GM21528 (cell line): ENCODE data around the gene TXNRD1.

ENCODE experiments used
- ATAC-seq: cut with Tn5 transposase; IDR thresholded peaks from one replicate; pipeline ENCODE4 v1.9.1; 2021; ENCODE audit warnings: mild to moderate bottlenecking, moderate library complexity; ENCODE audit not compliant: unreplicated experiment, low FRiP score

TXNRD1 gene

DNA sequence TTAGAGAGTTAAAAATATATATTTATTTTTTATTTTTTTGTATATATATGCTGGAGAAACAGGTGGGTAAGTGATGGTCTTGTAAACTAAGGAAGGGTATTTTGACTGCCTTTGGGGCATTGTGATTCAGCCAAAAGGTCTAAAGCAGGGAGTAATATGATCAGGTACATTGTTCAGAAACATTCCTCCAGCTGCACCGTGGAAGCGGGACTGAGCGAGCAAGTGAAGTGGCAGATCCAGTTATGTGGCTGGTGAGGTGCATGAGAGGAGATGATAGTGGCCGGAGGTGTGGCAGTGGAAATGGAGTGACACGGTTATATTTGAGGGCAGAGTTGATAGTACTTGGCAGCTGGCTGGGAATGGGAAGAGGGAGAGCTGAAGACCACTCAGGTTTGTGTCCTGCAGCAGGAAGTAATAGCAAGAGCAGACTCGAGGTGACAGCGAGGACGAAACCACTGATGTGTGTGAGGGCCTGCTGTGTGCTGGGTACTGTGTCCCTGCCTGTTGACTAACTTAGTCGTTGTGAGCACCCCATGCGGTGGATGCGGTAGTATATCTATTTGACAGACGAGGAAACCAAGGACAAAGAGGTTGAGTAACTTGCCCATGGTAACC, 127.2 kb downstream of the TXNRD1 start:
- no peak for ATAC-seq

DNA sequence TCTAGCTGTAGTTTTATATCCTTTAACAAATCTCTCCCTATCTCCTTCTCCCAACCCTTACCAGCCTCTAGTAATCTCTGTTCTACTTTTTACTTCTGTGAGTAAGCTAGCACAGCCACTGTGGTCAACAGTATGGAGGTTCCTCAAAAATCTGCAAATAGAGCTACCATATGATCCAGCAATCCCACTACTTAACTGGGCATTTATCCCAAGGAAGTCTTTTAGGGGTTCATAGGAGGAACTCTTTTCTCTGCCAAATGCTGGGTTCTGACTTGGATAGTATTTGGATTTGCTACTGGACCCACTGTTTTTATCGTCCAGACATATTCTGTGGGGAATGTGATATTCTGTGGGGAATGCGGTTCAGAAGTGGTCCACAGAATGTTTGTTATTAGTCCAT, 129.1 kb downstream of the TXNRD1 start:
- ATAC-seq: no peak

DNA sequence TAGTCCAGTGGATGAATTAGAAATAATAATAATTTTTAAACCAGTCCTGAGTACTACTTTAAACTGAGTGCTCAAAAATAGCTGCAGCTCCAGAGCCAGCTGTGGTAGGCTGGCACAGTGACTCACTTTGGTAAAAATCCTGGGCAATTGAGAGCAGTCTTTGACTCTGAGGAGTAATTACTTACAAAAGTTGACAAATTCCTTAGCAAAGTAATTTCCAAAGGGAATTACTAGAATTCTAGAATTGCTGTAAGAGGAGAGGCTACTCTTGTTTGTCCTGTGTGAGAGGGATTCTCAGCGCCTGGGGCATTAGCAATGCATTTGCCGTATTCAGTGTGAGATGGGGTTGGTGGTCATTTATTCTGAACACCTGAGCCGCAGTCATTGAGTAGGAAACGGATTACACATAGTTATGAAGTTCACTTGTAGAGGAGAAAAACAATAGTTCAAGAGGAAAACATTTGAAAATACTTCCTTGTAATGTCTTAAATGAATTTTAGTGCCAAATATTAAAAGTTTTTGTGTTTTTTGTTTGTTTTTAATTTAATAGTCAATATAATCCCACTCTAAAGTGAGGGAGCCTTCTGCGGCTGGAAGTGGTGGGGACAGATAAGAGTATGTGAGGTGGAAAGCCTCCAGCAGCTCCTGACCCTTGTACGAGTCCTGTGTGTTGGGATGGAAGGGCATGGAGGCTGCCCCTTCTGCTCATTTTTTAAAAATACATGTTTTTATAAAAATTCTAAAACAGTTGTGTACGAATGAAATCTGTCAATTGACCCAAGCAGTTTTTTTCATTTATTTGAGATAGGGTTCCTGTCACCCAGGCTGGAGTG, 129.9 kb downstream of the TXNRD1 start:
- no peak for ATAC-seq

DNA sequence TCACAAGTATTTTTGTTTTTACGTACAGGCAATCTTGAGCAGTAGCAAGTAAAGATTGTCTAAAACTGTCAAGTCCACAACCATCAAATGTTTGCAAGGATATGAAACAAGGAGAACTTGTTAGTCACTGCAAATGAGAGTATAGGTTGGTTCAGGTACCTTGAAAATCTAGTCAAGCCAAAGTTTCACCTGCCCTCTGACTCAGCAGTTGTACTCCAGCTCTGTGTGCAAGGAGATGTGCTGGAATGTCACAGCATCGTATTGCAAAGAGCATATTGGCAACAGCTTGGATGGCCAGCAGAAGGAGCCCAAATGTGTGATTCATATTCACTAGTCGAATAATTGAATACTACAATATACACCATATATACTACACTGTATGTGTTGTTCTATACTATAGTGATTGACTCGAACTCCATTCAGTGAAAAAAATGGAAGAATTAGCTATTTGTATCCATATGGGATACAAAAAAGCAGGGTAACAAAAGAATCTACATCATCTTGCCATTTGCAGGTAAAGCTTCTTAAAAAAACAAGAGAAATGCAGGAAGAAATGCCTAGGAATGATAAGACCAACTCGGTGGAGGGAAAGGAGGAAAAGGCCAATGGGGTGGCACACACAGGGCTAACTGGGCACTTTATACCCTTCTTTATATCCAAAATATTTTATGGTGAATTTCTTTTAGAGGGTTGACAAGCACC, 131.9 kb downstream of the TXNRD1 start:
- no peak for ATAC-seq

DNA sequence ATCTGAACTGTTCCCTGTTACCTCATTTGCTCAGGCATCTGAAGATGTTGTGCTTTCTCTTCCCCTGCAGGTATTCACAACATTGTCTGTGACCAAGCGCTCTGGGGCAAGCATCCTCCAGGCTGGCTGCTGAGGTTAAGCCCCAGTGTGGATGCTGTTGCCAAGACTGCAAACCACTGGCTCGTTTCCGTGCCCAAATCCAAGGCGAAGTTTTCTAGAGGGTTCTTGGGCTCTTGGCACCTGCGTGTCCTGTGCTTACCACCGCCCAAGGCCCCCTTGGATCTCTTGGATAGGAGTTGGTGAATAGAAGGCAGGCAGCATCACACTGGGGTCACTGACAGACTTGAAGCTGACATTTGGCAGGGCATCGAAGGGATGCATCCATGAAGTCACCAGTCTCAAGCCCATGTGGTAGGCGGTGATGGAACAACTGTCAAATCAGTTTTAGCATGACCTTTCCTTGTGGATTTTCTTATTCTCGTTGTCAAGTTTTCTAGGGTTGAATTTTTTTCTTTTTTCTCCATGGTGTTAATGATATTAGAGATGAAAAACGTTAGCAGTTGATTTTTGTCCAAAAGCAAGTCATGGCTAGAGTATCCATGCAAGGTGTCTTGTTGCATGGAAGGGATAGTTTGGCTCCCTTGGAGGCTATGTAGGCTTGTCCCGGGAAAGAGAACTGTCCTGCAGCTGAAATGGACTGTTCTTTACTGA, 132.9 kb downstream of the TXNRD1 start:
- ATAC-seq: no peak

DNA sequence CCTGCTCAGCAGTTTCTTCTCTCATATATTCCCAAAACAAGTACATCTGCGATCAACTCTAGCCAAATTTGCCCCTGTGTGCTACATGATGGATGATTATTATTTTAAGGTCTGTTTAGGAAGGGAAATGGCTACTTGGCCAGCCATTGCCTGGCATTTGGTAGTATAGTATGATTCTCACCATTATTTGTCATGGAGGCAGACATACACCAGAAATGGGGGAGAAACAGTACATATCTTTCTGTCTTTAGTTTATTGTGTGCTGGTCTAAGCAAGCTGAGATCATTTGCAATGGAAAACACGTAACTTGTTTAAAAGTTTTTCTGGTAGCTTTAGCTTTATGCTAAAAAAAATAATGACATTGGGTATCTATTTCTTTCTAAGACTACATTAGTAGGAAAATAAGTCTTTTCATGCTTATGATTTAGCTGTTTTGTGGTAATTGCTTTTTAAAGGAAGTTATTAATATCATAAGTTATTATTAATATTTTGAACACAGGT, 133.5 kb downstream of the TXNRD1 start:
- no peak for ATAC-seq

DNA sequence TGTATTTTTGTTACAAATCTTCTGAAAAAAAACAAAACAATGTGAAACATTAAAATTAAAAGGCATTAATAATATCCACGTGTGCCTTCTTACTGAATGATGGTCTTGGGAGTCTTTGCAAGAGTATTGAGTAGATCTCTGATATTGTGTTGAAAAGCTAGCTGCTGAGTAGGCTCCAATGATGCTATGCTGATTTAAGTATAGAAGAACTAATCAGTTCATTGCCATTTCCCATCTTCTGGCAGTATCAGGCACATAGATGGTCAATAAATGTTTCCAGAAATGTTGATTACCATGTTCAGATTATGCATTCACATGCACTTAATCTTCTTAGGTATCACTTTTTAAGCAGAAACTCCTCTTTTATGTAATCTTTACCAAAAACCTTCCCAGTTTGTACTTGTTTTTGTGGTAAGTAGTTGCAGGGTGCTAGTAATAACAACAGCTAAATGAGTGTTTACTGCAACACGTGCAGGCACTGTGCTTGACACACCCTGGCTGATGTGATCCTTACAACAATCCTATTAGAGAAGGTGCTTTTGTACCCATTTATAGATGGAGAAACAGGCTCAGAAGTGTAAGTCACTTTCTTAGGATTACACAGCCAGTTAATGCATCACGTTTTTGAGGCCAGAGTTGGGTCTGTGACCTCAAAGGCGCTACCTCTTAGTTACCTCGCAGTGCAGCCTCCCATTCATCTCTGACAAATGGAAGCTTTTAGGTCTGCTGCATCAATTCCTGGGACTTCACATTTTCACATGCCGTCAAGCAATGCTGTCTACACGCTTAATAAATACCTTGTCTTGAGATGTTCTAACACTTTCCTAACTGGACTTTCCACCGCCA, 134.9 kb downstream of the TXNRD1 start:
- no peak for ATAC-seq

DNA sequence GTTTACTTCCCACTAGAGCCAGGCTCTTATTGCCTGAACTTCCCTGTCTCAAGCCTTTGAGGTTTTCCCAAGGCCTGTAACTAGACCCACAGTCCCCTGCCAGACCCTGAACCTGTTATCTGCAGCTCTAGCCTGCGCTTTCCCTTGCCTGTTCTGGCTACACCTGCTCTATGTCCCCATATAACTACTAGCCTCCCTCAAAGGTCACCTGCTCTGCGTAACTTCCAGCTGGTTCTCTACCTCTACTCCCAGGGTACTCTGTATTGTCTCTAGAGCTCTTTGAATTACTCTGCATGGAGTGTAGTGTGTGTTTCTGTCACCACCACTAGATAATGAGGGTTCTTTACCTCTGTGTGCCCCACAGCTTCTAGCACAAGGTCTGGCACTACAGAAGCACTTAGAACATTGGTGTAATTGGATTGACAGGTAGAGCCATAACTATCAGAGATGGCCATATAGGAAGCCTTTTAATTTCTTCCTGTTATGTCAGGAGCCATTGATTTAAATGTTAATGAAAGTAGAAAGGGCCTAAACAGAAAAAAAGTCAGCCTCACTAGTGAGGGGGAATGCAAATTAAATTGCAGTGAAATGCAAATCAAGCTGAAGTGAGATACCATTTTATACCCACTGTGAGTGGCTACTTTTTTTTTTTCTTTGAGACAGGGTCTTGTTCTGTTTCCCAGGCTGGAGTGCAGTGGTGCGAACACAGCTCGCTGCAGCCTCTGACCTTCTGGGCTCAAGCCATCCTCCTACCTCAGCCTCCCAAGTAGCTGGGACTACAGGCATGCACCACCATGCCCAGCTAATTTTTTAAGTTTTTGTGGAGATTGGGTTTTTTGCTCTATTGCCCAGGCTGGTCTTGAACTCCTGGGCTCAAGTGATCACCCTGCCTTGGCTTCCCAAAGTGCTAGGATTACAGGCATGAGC, 135.7 kb downstream of the TXNRD1 start:
- no peak for ATAC-seq

DNA sequence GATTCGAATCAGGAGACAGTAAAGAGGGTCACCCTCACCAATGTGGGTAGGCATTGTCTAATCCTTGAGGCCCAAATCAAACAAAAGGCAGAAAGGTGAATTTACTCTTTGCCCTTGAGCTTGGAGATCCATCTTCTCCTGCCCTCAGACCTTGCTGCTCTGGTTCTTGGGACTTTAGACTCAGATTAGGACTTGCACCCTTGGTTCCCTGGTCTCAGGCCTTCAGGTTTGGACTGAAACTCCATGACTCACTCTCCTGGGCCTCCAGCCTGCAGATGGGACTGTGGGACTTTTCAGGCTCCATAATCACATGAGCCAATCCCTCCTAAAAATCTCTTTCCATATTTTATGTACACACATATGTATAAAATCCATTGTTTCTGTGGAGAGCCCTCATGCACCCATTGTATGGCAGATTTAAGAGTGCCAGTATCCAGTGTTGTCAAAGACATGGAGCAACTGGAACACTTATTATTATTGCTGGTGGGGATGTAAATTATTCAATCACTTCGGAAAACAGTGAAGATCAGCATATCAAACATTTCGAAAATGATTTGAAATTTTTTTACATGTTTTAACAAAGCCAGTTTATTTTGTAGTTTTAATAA, 136.6 kb downstream of the TXNRD1 start:
- ATAC-seq: no peak

DNA sequence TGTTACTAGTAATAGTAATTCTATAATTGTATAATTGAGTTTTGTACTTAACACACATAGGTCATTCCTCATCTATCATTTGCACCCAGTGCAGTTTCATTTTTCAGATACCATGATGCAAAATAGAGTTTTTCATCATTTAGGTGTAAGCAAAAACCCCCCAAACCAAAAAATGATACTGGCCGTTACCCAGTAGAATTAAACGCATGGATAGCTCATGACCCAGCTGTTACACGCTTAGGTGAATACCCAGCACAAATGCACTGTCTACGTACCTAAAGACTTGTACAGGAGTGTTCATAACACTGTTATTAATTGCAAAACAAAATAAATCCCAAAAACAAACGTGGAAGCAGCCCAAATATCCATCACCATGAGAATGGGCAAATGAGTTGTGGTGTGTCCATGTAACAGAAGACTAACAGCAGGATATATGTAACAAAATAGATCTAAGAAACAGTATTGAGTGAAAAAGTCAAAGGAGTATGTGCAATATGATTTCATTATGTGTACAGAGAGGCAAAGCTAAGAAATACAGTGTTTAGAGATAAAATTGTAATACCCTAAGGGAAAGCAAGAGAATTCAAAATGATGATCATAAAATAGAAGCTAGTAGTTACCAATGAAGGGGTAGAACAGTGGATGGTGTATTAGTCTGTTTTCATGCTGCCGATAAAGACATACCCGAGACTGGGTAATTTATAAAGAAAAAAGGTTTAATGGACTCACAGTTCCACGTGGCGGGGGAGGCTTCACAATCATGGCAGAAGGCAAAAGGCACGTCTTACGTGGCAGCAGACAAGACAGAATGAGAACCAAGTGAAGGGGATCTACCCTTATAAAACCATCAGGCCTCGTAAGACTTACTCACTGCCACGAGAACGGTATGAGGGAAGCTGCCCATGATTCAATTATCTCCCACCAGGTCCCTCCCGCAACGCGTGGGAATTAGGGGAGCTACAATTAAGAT, 137.7 kb downstream of the TXNRD1 start:
- ATAC-seq: no peak

DNA sequence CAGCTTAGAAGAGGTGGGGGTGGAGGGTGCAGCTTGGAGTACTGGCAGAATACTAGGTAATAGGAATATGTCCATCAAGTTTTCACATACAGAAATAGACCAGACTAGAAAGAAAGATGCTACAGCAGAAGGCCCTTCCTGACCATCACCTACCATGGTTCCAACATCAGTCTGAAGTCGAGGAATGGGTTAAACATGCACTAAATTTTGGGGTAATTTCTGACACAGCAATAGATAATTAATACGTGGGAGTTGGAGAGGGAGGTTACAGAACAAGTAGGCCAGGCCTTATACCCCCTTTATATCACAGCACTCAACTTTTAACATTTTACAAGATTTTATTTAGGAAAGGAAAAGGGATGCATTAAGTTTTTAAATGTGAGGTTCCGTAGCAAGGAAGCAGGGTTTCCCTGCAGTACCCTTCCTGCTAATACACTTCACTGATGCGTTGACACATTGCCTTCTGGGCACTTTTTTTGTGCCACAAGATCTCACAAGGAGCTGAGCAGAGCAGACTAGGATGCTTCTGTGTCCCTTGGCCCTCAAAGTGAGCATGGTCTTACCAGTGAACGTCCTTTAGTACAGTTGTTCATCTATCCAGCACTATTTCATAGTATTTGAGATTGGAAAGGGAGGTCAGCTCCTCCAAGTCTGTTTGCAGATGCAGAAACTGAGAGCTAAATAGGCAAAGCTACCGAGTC, 138.7 kb downstream of the TXNRD1 start:
- ATAC-seq: no peak

DNA sequence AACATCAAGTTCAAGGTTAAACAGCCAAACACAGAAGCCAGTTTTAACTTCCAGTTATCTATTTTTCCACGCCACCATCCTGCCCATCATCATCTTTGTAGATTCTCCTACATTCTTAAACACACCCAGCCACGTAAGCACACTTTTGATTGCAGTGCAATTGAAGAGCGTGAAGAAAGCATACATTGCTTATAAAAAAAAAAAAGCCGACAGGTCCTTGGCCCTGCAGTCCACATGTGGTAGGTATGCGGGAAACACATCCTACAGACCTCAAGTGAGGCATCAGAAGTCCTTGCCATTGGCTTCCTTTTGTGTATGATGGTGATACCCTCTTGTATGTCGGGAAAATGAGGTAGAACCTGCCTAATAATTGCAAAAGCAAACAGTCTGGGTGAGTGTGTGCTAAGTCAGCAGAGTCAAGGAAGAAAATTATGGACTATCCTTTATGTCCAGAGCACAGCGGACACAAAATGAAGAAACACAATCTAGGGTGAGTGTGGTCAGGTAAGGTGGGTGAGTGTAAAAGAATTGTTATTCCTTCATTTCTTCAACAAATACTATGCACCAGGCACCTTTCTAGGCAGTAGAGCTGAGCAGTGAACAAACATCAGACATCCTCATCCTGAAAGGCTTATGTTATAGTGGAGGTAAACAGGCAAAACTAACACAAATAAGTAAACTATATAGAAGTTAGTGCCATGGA, 139.4 kb downstream of the TXNRD1 start:
- ATAC-seq: no peak

DNA sequence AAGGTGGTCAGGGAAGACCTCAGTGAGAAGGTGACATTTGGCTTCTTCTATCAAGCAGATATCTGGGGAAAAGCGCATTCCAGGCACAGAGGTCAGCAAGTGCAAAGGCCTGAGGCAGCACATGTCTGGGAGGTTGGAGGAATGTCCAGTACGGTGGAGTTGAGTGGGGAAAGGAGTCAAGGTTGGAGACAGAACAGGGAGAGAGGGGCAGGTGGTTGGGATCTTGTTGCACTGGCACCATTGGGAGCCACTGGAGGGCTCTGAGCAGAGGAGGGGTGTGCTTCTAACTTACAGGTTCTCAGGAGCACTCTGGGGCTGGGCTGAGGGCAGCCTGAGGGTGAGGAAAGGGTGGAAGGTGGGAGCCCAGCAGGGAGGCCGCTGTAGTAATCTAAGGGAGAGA, 140.1 kb downstream of the TXNRD1 start:
- ATAC-seq: no peak

DNA sequence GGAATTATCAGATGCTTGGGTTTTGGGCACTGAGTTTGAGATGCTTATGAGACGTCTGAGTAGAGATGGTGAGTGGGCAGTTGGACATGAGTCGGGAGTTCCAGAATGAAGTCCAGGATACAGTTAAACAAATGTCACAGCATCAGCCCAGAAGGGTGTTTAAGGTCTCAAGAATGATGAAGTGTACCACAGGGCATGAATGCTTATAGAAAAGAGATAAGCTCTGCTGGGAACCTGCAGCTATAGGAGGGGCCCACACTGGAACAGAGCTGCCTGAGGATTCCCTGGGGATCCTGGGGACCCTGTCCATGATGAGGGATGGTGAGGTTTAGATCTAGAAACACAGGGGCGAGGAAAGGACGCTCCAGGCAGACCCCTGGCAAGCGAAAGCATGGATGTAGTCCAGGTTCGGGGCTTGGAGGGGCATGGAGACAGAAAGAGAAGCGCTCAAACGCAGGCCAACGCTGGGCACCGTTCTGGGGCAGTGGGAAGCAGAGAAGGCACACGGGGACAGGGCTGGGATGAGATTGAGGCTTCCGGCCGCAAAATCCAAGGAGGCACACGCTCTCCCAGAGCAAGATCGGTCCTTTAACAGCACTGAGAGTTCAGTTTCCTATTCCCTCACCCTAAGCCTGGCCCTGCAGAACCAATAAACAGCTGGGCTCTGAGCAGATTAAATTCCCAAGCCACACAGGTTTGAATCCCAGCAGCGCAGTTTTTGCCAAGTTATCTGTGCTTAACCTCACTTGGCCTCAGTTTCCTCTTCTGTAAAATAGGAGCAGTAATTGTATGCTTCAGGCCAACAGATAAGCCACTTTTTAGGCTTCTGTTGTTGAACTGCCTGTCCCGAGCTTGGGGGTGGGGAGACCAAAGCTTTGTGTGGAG, 140.9 kb downstream of the TXNRD1 start:
- ATAC-seq: no peak

DNA sequence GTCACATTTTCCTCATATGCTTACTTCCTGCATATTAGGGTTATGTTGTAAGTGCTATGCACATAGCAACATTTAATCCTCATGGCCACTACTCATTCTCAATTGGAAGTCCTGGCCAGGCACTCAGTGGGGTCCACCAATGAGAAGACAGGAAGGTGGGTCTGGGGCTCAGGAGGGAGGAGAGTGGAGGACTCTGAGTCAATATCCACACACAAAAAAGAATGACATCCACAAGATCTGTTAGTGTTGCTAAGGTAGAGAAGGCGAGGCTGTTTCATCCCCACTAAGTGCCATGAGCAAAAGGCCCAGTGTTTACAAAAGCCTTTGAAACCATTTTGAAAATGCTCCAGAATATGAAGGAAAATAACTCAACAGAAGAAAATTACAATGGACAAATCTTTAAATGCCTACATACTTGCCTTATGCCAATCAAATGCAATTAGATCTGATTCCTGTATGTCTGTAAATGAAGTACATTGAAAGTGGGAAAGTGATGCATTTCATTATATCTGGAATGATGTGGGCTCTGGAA, 141.9 kb downstream of the TXNRD1 start:
- no peak for ATAC-seq
